Spinal cord (tissue), 10 donors: ENCODE results near the gene NECTIN4. TPM values are rescaled to one million over a fixed set of nuclear protein-coding genes. Genes with fewer than 3 reads are reported as not detected.

Source experiments
- DNase-seq, 6 donors: peaks; one replicate each; pipeline versions ENCODE4 v3.0.0 to v3.0.0-alpha.2; 2013 to 2015; ENCODE audit warnings: low spot score in 6 of 6, low read depth in 4 of 6
- H3K27ac ChIP-seq: one replicate; pipeline ENCODE4 v1.5.1; 2013; ENCODE audit warnings: low read depth, low read length, control low read depth
- H3K27me3 ChIP-seq: one replicate; pipeline ENCODE4 v1.6.1; 2013; ENCODE audit warnings: low read length; ENCODE audit not compliant: control insufficient read depth, insufficient read depth
- H3K36me3 ChIP-seq: one replicate; pipeline ENCODE4 v1.6.1; 2013; ENCODE audit warnings: low read length; ENCODE audit not compliant: control insufficient read depth, insufficient read depth
- H3K4me1 ChIP-seq: one replicate; pipeline ENCODE4 v1.6.1; 2013; ENCODE audit warnings: low read length; ENCODE audit not compliant: control insufficient read depth, insufficient read depth
- H3K4me3 ChIP-seq: one replicate; pipeline ENCODE4 v1.5.1; 2013; ENCODE audit warnings: low read depth, low read length, control low read depth
- H3K9me3 ChIP-seq: one replicate; pipeline ENCODE4 v1.6.1; 2013; ENCODE audit warnings: low read length; ENCODE audit not compliant: control insufficient read depth, insufficient read depth
- WGBS: methylation state at CpG from one replicate; pipeline ENCODE4 v1.1.5; 2013; ENCODE audit warnings: missing lambda C conversion rate; ENCODE audit not compliant: insufficient coverage; 5-methylcytosine and 5-hydroxymethylcytosine counted together
- polyA plus RNA-seq, 2 donors: library from polyadenylated mRNA; unstranded; fragments of 120-200 nt; gene quantifications; one replicate each; pipeline ENCODE4 v1.2.1, GENCODE V29; 2013; ENCODE audit not compliant: insufficient read length in 2 of 2
- total RNA-seq, 2 donors: library from RNA; depleted of rRNA in 1 of 2; stranded (reverse); fragments of 120-200 nt in 1 of 2; fragments of >200 nt in 1 of 2; gene quantifications; one replicate each; pipeline versions ENCODE4 v1.2.3 to v1.2.4, GENCODE V29; 2013 to 2014
- donor health status: healthy.

The NECTIN4 gene
- total and polyA plus RNA-seq, 4 donors: 0.06 to 0.15 TPM; not detected in 2

DNA sequence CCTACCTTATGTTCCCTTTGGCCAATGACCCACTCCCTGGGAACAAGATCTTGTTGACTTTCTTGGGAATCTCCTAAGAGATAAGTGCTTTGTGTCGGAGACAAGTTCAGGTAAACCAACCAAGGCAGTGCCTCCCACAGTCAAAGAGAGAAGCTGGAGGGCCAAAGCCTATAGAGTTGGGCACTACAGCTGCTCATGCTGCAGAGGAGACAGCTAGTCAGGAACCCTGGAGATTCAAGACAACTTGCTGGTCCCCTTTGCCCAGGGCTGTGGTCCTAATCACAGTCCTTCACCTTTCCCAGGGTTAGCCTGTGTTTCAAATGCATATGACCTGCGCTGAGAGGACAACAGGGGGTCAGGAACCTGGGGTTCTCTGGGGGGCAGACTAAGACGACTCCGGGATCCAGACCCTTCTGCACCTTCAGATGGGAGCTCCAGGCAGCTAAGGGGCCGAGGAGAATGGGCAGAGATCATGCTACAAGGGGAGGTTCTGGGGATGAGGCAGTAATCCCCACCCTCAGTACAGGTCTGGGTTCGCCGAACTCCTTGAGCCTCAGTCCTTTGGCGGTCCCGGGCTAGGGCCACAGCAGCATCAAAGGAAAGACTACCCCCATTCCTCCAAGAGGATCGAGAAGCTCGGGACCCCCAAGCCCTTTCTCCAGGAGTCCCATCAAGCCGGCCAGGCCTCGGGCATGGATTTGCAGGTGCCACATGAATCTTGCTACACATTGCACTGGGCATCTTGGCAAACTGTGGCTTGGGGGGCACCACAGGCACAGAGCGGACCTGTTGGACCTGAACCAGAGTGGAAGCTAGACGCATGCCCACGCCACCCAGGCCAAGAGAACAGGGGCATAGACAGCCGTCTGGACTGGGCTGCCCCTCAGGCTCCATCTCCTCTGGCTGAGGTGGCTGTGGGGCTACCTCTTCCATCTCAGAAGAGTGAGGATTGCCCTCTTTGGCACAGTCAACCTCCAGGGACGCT lies 41.6 kb downstream of the NECTIN4 start:
- no peak for DNase-seq
- H3K27ac ChIP-seq: no peak overlapping the region
- peaks cover 8% of the 10 kb centered on the region for H3K4me1 ChIP-seq
- peaks cover 3% of the 10 kb centered on the region for H3K36me3 ChIP-seq
- H3K27me3 ChIP-seq: no peaks in the 10 kb centered on the region
- peaks cover 2% of the 10 kb centered on the region for H3K9me3 ChIP-seq
- no peak overlapping the region for H3K4me3 ChIP-seq
- 97% methylated on average over 18 of the region's 18 CpGs for WGBS

DNA sequence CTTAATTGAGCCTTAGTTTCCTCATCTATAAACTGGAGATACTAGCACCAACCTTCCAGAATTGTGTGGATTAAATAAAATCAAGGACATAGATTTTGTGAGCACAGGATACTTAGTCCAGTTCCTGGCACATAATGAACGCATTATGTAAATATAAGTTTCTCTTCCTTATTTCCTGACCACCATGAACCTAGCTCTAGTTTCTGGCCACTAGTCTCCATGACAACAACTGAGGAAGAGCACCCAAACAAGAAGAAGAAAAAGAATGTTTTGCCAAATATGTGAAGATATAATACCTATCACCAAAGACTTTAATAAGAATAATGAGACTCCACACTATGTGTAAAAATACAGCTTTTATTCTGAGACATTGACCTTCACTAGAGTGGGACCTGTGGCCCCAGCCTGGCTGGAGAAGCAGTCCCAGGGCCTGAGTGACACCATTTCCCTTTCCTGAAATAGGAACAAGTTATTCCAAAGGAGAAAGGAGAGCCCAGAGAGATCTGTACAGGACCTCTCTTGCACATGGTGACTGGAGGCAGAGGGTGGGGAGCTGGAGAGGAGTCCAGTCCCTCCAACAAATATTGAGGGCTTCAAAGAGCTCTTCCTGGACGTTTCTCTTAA lies 42.6 kb downstream of the NECTIN4 start:
- H3K4me1 ChIP-seq: peaks cover 8% of the 10 kb centered on the region
- H3K9me3 ChIP-seq: peaks cover 2% of the 10 kb centered on the region
- H3K36me3 ChIP-seq: peaks cover 11% of the 10 kb centered on the region
- H3K27ac ChIP-seq: peak overlapping the region; percentile 95
- WGBS: no CpG with 5 or more reads among the region's 2 CpGs
- H3K4me3 ChIP-seq: peak overlapping the region; percentile 77
- DNase-seq: no peak
- no peaks in the 10 kb centered on the region for H3K27me3 ChIP-seq

DNA sequence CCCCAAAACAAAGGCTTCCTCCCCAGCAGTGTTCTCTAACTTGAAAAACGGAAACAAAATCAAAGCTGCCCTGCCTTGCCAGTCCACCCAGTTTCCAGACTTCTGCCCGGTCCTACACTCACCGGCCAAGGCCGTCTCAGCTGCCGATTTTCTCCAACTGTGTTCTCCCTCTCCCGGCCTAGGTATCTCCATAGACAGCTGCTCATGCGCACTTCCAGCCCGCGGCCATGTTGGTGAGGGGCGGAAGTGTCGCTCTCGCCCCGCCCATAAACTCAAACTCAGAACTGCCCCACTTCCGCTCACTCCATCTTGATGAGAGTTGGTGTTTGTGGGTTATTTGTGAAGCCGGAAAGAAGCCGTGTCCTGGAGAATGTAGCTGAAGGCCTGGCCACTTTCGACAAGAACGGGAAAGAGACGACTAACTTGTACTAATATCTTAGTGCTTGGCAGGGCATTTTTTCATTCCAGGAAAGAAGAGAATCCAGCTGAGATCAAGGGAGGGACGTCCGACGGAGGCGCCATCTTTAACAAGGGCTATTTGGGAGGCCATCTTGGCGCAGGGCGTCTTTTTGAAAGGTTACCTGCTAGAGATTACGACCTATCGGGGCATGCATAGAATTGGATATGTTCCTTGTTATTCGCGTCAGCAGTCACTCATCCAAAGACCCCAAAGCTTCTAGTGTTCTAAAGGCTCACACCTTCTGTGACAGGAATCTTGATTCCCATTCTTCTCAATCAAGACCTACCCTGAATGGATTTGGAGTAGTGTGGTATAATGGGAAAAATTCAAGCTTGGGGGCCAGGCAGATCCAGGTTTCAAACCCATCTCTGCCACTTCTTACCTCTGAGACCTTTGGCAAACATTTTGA lies 43.4 kb downstream of the NECTIN4 start, which contains the start of gene USF1:
Gene USF1 (minus strand): TSS at position 242 of the 869 bp plus-strand sequence. CDS start 2,702 bp downstream, outside the sequence.
- peak; percentile 94 to 99 (median 98) for DNase-seq
- Histone ChIP-seq H3K27me3 (no peaks in the 10 kb centered on the region), H3K36me3 (peaks cover 19% of the 10 kb centered on the region), H3K9me3 (peaks cover 2% of the 10 kb centered on the region), H3K4me3 (peak within 1 kb of the TSS; percentile 77), H3K27ac (peak within 1 kb of the TSS; percentile 95), H3K4me1 (peaks cover 8% of the 10 kb centered on the region)
- 0% methylated on average over 15 of the region's 29 CpGs for whole genome bisulfite sequencing

DNA sequence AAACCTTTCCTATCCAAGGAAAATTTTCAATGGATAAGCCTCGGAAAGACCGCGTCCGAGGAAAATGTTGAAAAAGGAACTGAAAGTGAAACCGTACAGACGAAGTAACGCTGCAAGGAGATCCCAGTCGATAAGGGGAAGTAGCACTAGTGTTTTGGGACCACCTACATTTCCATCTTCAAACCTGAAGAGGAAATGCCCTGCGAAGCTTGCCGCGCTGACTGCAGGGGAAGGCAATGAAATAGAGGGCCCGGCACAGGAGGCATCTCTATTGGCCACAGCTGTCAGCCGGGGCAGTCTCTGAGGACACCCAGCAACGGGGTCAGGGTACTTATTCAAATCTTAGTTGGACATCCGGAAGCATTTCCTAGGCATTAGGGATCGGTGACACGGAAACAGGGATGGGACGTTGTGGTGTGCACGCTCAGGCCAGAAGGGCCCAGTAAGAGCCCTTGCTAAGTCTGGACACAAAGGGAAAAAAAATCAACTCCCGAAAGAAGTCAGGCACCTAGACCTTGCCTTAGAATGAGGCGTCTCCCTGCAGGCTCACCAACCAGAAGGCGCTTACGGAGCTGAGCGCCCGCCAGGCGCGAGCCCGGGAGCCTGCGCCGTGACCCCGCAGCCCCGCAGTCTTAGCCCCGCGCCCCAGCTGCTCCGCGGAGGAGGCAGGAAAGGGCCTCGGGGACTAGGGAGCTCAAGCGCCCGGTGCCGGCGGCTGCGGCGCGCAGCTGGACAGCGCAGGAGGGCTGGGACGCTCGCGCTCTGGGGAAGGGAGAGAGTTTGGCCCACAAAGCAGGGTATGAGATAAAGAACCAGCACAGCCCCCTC lies 44.2 kb downstream of the NECTIN4 start:
- Histone ChIP-seq H3K4me1 (peaks cover 8% of the 10 kb centered on the region), H3K27ac (peak overlapping the region; percentile 95), H3K9me3 (peaks cover 2% of the 10 kb centered on the region), H3K36me3 (peaks cover 26% of the 10 kb centered on the region), H3K4me3 (peak overlapping the region; percentile 77), H3K27me3 (no peaks in the 10 kb centered on the region)
- DNase-seq: peak in 5 of 6 donors; percentile 24 to 86 (median 45)
- 0% methylated on average over 32 of the region's 48 CpGs for WGBS

DNA sequence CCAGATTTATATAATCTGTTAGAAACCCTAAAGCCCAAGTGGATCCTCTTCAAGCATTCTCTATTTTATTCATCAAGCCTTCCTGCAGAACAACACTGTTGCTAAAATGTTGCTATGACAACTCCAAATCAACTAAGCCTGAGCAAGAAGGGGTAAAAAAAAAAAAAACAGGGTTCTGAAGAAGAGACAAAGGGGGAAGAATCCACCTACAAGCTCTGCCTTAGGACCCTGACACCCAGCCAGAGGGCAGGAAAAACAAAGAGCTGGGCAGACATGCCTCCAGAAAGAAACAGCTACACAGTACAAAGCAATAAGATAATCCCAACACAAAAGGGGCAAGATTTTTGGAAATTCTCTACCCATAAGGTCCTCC lies 44.8 kb downstream of the NECTIN4 start:
- H3K9me3 ChIP-seq: peaks cover 2% of the 10 kb centered on the region
- peak overlapping the region; percentile 95 for H3K27ac ChIP-seq
- H3K27me3 ChIP-seq: no peaks in the 10 kb centered on the region
- H3K4me1 ChIP-seq: peaks cover 8% of the 10 kb centered on the region
- DNase-seq: peak in 2 of 6 donors; percentile 39 to 43
- peak overlapping the region; percentile 77 for H3K4me3 ChIP-seq
- peaks cover 29% of the 10 kb centered on the region for H3K36me3 ChIP-seq

DNA sequence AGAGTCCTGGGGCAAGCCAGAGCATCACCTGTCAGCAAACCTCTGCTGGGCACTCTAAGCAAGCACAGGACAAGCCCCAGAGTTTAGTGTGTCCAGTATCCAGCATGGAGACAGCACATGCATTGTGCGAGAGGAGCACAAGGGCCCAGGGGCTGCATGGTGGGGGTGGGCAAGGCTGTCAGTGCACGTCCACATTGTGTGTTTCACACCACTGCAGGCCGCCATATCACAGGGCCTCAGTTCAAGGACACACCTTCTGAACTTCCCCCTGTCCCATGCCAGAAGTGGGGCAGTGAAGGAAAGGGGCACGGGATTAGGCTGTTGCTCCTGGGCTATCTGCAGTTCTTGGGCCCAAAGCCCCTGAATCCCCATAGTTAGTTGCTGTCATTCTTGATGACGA lies 49.8 kb downstream of the NECTIN4 start:
- H3K27me3 ChIP-seq: no peaks in the 10 kb centered on the region
- no peak overlapping the region for H3K4me3 ChIP-seq
- no peak overlapping the region for H3K27ac ChIP-seq
- 96% methylated on average over 4 of the region's 5 CpGs for WGBS
- peaks cover 13% of the 10 kb centered on the region for H3K4me1 ChIP-seq
- no peaks in the 10 kb centered on the region for H3K9me3 ChIP-seq
- peaks cover 45% of the 10 kb centered on the region for H3K36me3 ChIP-seq
- DNase-seq: no peak

DNA sequence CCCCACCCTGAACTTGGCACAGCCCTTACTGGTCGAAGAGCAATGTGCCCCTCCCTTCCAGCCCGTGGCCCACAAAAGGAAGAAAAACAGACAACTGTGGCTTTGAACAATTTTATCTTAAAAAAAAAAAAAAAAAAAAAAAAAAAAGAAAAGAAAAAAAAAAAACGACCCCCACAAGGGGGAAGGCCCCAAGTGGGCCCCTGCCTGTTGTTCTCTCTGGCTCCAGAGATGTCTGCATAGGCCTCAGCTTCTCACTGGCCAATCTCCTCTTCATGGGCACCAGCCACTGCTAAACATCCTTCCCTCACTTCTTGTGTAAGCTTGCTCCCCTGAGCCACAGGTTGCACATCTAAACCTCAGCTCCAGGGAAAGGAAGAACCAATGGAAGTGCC lies 50.2 kb downstream of the NECTIN4 start:
- no peak overlapping the region for H3K27ac ChIP-seq
- H3K36me3 ChIP-seq: peaks cover 45% of the 10 kb centered on the region
- peak overlapping the region; percentile 65 for H3K4me3 ChIP-seq

DNA sequence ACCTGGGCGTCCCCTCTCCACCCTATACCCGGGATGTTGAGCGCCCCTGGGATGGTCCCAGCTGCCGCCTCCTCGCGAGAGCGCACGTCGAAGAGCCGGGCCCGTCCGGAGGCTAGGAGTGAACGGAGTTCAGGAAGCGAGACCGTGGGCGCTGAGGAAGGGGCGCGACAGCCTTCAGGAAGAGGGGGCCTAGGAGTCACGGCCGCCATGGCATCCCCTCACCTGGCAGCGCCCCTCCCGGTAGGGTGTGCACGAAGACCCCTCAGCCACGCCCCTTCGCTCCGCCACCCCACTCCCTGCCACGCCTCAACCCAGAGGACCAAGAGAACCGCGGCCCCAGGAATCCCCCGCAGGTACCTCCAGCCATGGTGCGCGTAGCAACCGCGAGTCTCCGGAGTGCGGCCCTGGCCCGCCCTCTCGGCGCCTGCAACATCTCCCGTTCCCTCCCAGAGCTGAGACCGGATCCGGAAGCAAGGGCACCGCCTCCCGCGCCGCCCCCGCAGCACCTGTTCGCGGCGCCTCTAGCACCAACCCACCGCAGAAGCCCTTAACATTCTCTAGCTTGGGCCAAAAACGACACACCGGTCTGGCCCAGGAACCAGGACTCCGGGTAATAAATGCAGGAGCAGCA lies 50.7 kb downstream of the NECTIN4 start, which contains the start of gene TSTD1:
Gene TSTD1 (minus strand): TSS at position 442 of the 631 bp plus-strand sequence. CDS start 75 bp downstream, at position 367.
- Histone ChIP-seq H3K4me1 (peaks cover 8% of the 10 kb centered on the region), H3K4me3 (peak within 1 kb of the TSS; percentile 65), H3K27me3 (no peaks in the 10 kb centered on the region), H3K36me3 (peaks cover 45% of the 10 kb centered on the region), H3K9me3 (no peaks in the 10 kb centered on the region), H3K27ac (no peak within 1 kb of the TSS)
- 34% methylated on average over 50 of the region's 54 CpGs for WGBS
- DNase-seq: peak in 2 of 6 donors; percentile 43 to 66

More for the DNA sequence above, 50.2 kb downstream of the NECTIN4 start:
- WGBS: no CpG with 5 or more reads among the region's 3 CpGs
- Histone ChIP-seq H3K4me1 (peaks cover 13% of the 10 kb centered on the region), H3K9me3 (no peaks in the 10 kb centered on the region), H3K27me3 (no peaks in the 10 kb centered on the region)
- no peak for DNase-seq
